Adrenal gland (tissue), 12 donors: ENCODE results near the gene CLEC3B. TPM values are rescaled to one million over a fixed set of nuclear protein-coding genes. Genes with fewer than 3 reads are reported as not detected.

Experiments
- DNase-seq, 7 donors: peaks; one replicate each; pipeline ENCODE4 v3.0.0-alpha.2; 2019 to 2020
- H3K27ac ChIP-seq, 5 donors: fragments of 200-600 bp; sonication (generic) in 4 of 5; 1 replicate in 3 of 5; 2 replicates in 2 of 5; pipeline versions ENCODE4 v1.5.1 to v1.8.0; 2016 to 2020; ENCODE audit warnings: mild to moderate bottlenecking in 1 of 5
- H3K27me3 ChIP-seq: fragments of 200-600 bp; 2 replicates; pipeline ENCODE4 v1.8.0; 2021
- H3K36me3 ChIP-seq, 2 donors: fragments of 200-600 bp; replicated peaks in 1 of 2; 1 replicate in 1 of 2; 2 replicates in 1 of 2; pipeline versions ENCODE4 v1.5.1 to v1.8.0; 2018 to 2022
- H3K4me1 ChIP-seq, 2 donors: fragments of 200-600 bp; replicated peaks in 1 of 2; 1 replicate in 1 of 2; 2 replicates in 1 of 2; pipeline versions ENCODE4 v1.5.1 to v1.8.0; 2018 to 2021
- H3K4me3 ChIP-seq, 4 donors: fragments of 200-600 bp; sonication (generic) in 3 of 4; one replicate each; pipeline ENCODE4 v1.5.1; 2016 to 2018
- H3K9me3 ChIP-seq, 3 donors: fragments of 200-600 bp; sonication (generic) in 1 of 3; replicated peaks in 1 of 3; 1 replicate in 2 of 3; 2 replicates in 1 of 3; pipeline versions ENCODE4 v1.5.1 to v1.8.0; 2016 to 2021
- CTCF ChIP-seq, 6 experiments: fragments of 450-650 bp in 4 of 6; fragments of 200-600 bp in 2 of 6; sonication (generic) in 1 of 6; IDR thresholded peaks; 1 replicate in 5 of 6; 2 replicates in 1 of 6; pipeline versions ENCODE4 v1.5.1 to v1.8.0; 2016 to 2021; ENCODE audit warnings: antibody characterized with exemption in 6 of 6, mild to moderate bottlenecking in 2 of 6, moderate library complexity in 1 of 6
- POLR2A ChIP-seq, 2 donors: fragments of 450-650 bp; IDR thresholded peaks; one replicate each; pipeline ENCODE4 v1.6.1; 2017; ENCODE audit warnings: antibody characterized with exemption in 2 of 2, mild to moderate bottlenecking in 2 of 2, moderate library complexity in 1 of 2
- WGBS, 4 donors: extraction: QIAGEN DNeasy Blood & Tissue Kit in 2 of 4; methylation state at CpG; one replicate each; pipeline versions ENCODE4 v1.1.5 to v1.1.7; 2013 to 2017; 5-methylcytosine and 5-hydroxymethylcytosine counted together
- intact Hi-C, 2 donors: fragments of 100-400 bp; cut with DNase I; formaldehyde crosslinking; loops; one replicate each; pipeline versions ENCODE4 v1.14.1 to v1.15.0; 2022 to 2023
- polyA plus RNA-seq, 3 donors: library from polyadenylated mRNA; stranded (reverse); fragments of 200-250 nt in 2 of 3; fragments of 350-450 nt in 1 of 3; fragmentation: Illumina TruSeq in 1 of 3; extraction: RNeasy Lipid Tissue Mini Kit (QIAGEN cat#74804) in 1 of 3; gene quantifications; one replicate each; pipeline ENCODE4 v1.2.3, GENCODE V29; 2013 to 2014
- total RNA-seq, 9 donors: library from RNA; depleted of rRNA in 4 of 9; stranded (reverse); fragments of >200 nt in 4 of 9; fragments of 120-200 nt in 1 of 9; fragmentation: NEBNext Ultra II Directional in 1 of 9; extraction: Animal tissue kit (Norgen Biotek cat#: 25700) in 1 of 9; gene quantifications; one replicate each; pipeline versions ENCODE4 v1.1.0 to v1.2.4, GENCODE V29; 2013 to 2023
- donor health status: healthy with polysubstance abuse.
- donor health status: Bipolar disorder and iron deficiency.
- donor health status: DM: yes; HTN: yes; CAD: no.
- donor health status: DM: no; HTN: no; CAD: no.
- donor health status: DM: no; HTN: no; CAD: no.
- donor health status: DM: yes; HTN: yes; CAD: no.

The CLEC3B gene
- total and polyA plus RNA-seq, 12 donors, result 5.1 to 251 (median 73.1) TPM

- H3K27me3 ChIP-seq, result no peaks in the 10 kb centered on the region
- WGBS, 4 donors, result 76 to 89% (median 83%) methylated on average over 3 of the region's 3 CpGs
Measured at GRCh38 chr3:45031531-45031930, 5.4 kb downstream of the CLEC3B start.

GRCh38 chr3:45032113-45032512 is 6.0 kb downstream of the CLEC3B start:
- 88 to 92% (median 91%) methylated on average over 2 of the region's 2 CpGs for WGBS, 4 donors
- H3K27ac ChIP-seq, result no peak overlapping the region

More at GRCh38 chr3:45031531-45031930, 5.4 kb downstream of the CLEC3B start:
- intact Hi-C loops, result loop anchor here in 1 of 2 donors (10.0 kb wide), 1 partner anchor 497 kb away; no protein-coding TSS in a partner anchor
- no peaks in the 10 kb centered on the region for H3K36me3 ChIP-seq
- TF ChIP-seq CTCF (IDR thresholded peaks at IDR 0.05), result no peak
- TF ChIP-seq POLR2A (IDR thresholded peaks at IDR 0.05), result no peak
- H3K27ac ChIP-seq, result no peak overlapping the region
- H3K4me1 ChIP-seq, result peaks cover 0 to 34% of the 10 kb centered on the region in 2 donors
- H3K9me3 ChIP-seq, result no peaks in the 10 kb centered on the region
- H3K4me3 ChIP-seq, result no peak overlapping the region
- no peak for DNase-seq

GRCh38 chr3:45033791-45034190 is 7.7 kb downstream of the CLEC3B start:
- intact Hi-C loops, result loop anchor here in 1 of 2 donors (10.0 kb wide), 1 partner anchor 499 kb away; no protein-coding TSS in a partner anchor
- no peak for TF ChIP-seq CTCF (IDR thresholded peaks at IDR 0.05)
- DNase-seq, result peak in 2 of 7 donors; percentile 17 to 23
- peak overlapping the region in 2 of 5 donors; percentile 56 to 84 for H3K27ac ChIP-seq
- H3K4me3 ChIP-seq, result no peak overlapping the region
- WGBS, 4 donors, result 70 to 89% (median 75%) methylated on average over 6 of the region's 6 CpGs
- no peaks in the 10 kb centered on the region for H3K36me3 ChIP-seq
- no peaks in the 10 kb centered on the region for H3K9me3 ChIP-seq
- peaks cover 0 to 36% of the 10 kb centered on the region in 2 donors for H3K4me1 ChIP-seq
- no peaks in the 10 kb centered on the region for H3K27me3 ChIP-seq

More at GRCh38 chr3:45032113-45032512, 6.0 kb downstream of the CLEC3B start:
- DNase-seq, result no peak
- no peak overlapping the region for H3K4me3 ChIP-seq
- no peaks in the 10 kb centered on the region for H3K36me3 ChIP-seq
- H3K9me3 ChIP-seq, result no peaks in the 10 kb centered on the region
- intact Hi-C loops, result loop anchor here in 1 of 2 donors (10.0 kb wide), 1 partner anchor 497 kb away; no protein-coding TSS in a partner anchor
- no peaks in the 10 kb centered on the region for H3K27me3 ChIP-seq
- TF ChIP-seq CTCF (IDR thresholded peaks at IDR 0.05), result no peak
- TF ChIP-seq POLR2A (IDR thresholded peaks at IDR 0.05), result no peak
- H3K4me1 ChIP-seq, result peaks cover 0 to 34% of the 10 kb centered on the region in 2 donors

GRCh38 chr3:45034612-45035252 is 8.6 kb downstream of the CLEC3B start:
- peak overlapping the region in 3 of 5 donors; percentile 25 to 84 (median 56) for H3K27ac ChIP-seq
- no peaks in the 10 kb centered on the region for H3K9me3 ChIP-seq
- H3K4me3 ChIP-seq, result no peak overlapping the region
- intact Hi-C loops, result loop anchor here (5.0 to 10.0 kb wide), 4 partner anchors 173 to 633 kb away; no protein-coding TSS in a partner anchor
- H3K36me3 ChIP-seq, result no peaks in the 10 kb centered on the region
- no peaks in the 10 kb centered on the region for H3K27me3 ChIP-seq
- no peak for TF ChIP-seq CTCF (IDR thresholded peaks at IDR 0.05)
- no peak for TF ChIP-seq POLR2A (IDR thresholded peaks at IDR 0.05)
- DNase-seq, result peak; percentile 65 to 80 (median 68)
- 48 to 77% (median 64%) methylated on average over 3 of the region's 3 CpGs for WGBS, 4 donors
- peaks cover 0 to 30% of the 10 kb centered on the region in 2 donors for H3K4me1 ChIP-seq
